Urinary bladder (tissue), 4 donors: ENCODE results near the gene COG4. TPM values are rescaled to one million over a fixed set of nuclear protein-coding genes. Genes with fewer than 3 reads are reported as not detected.

ENCODE experiments used
- DNase-seq: peaks from one replicate; pipeline ENCODE4 v3.0.0-alpha.2; 2015; ENCODE audit errors: extremely low spot score
- H3K27ac ChIP-seq: one replicate; pipeline ENCODE4 v1.5.1; 2013; ENCODE audit warnings: low read depth, mild to moderate bottlenecking, moderate library complexity
- H3K36me3 ChIP-seq: one replicate; pipeline ENCODE4 v1.6.1; 2013; ENCODE audit warnings: mild to moderate bottlenecking, moderate library complexity; ENCODE audit not compliant: insufficient read depth
- H3K4me1 ChIP-seq: one replicate; pipeline ENCODE4 v1.6.1; 2013; ENCODE audit warnings: mild to moderate bottlenecking, moderate library complexity; ENCODE audit not compliant: insufficient read depth
- H3K4me3 ChIP-seq: one replicate; pipeline ENCODE4 v1.5.1; 2013; ENCODE audit warnings: low read depth, low read length
- WGBS: extraction: QIAGEN DNeasy Blood & Tissue Kit; methylation state at CpG from one replicate; pipeline ENCODE4 v1.1.7; 2013; 5-methylcytosine and 5-hydroxymethylcytosine counted together
- polyA plus RNA-seq: library from polyadenylated mRNA; stranded (reverse); fragments of 200-250 nt; gene quantifications from one replicate; pipeline ENCODE4 v1.2.3, GENCODE V29; 2013
- total RNA-seq: library from RNA; depleted of rRNA; stranded (reverse); fragments of >200 nt; gene quantifications from one replicate; pipeline ENCODE4 v1.2.3, GENCODE V29; 2014
- donor health status: healthy with polysubstance abuse.
- donor health status: healthy.

COG4 gene
- total and polyA plus RNA-seq, 2 donors: 34.6 to 47.8 TPM

DNA sequence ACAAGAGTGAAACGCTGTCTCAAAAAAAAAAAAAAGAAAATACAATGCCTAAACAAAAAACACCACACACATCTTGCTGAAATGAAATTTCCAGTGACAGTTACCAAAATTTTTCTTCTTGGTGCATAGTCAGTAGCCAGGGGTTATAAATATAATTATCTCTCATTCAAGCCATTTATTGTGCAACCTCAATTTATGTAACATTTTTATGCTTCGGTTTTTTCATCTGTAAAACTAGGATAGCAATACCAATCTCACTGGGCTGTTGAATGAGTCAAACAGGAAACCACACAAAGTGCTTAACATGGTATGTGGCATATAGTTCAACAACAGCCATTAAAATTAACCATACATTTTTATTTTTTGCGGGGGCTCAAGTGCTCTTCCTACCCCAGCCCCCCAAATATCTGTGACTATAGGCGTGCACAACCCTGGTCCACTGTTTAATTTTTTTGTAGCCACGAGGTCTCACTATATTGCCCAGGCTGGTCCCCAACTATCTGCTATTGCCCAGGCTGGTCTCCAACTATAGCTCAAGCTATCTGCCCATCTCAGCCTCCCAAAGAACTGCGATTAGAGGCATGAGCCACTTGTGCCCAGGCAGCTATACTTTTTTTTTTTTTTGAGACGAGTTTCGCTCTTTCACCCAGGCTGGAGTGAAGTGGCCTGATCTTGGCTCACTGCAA is 2.6 kb downstream of the COG4 start:
- WGBS: 82% methylated on average over 8 of the region's 8 CpGs
- no peak overlapping the region for H3K27ac ChIP-seq

DNA sequence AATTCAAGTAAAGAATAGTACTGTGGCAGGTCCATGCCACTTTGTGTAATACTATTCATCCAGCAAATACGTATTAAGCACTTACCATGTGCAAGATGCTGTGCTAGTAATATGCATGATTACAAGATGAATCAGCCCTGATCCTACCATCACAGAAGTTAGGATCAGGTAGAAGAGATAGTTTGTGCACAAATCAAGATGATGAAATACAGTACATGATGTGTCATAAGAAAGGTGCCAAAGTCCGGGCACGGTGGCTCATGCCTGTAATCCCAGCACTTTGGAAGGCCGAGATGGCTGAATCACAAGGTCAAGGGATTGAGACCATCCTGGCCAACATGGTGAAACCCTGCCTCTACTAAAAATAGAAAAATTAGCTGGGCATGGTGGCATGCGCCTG is 10.9 kb downstream of the COG4 start:
- 95% methylated on average over 5 of the region's 5 CpGs for WGBS
- no peak for DNase-seq
- Histone ChIP-seq H3K27ac (no peak overlapping the region), H3K36me3 (peaks cover 1% of the 10 kb centered on the region), H3K4me3 (no peak overlapping the region), H3K4me1 (no peaks in the 10 kb centered on the region)

More for the DNA sequence above, 2.6 kb downstream of the COG4 start:
- DNase-seq: no peak
- no peaks in the 10 kb centered on the region for H3K4me1 ChIP-seq
- H3K4me3 ChIP-seq: no peak overlapping the region
- H3K36me3 ChIP-seq: no peaks in the 10 kb centered on the region

- H3K36me3 ChIP-seq: peaks cover 1% of the 10 kb centered on the region
- no peak overlapping the region for H3K4me3 ChIP-seq
- H3K27ac ChIP-seq: no peak overlapping the region
- H3K4me1 ChIP-seq: no peaks in the 10 kb centered on the region
- DNase-seq: no peak
- 97% methylated on average over 1 of the region's 1 CpG for WGBS
Observed at GRCh38 chr16:70511833-70512232, 11.5 kb downstream of the COG4 start.

DNA sequence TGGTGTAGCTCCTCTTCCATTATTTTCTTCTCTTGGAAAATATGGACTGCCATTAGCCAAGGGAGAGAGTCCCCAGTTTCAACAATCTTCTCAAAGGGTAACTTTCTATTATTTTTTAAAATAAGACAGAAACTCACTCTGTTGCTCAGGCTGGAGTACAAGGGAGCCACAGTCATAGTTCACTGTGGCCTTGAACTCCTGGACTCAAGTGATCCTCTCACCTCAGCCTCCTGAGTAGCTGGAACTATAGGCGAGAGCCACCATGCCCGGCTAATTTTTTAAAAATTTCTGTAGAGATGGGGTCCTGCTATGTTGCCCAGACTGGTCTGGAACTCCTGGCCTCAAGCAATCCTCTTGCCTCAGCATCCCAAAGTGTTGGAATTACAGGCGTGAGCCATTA is 13.1 kb downstream of the COG4 start:
- no peak for DNase-seq
- WGBS: 99% methylated on average over 3 of the region's 3 CpGs
- H3K36me3 ChIP-seq: peaks cover 1% of the 10 kb centered on the region
- H3K4me3 ChIP-seq: no peak overlapping the region
- no peak overlapping the region for H3K27ac ChIP-seq
- no peaks in the 10 kb centered on the region for H3K4me1 ChIP-seq

DNA sequence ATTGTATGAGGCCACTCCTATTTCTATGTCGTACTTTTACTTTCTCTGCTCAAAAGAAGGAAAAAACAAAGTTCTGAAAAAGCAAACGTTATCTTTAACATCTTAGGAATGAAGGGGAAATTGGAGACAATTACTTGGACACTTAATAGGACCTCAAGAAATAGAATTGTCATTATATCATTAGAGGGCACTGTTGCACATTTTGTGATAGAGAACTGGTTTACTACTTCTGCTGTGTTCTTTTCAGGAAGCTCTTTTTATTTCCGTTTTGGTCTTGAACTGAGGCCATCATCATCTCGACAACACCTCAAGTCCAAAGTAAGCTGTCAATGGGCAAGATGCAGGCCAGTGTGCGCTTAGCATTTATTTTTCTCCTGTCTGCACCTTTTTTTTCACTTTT is 14.6 kb downstream of the COG4 start:
- Histone ChIP-seq H3K4me3 (no peak overlapping the region), H3K4me1 (no peaks in the 10 kb centered on the region), H3K36me3 (peaks cover 1% of the 10 kb centered on the region), H3K27ac (no peak overlapping the region)
- 70% methylated on average over 5 of the region's 5 CpGs for WGBS
- DNase-seq: no peak

GRCh38 chr16:70496513-70496912 is 26.8 kb downstream of the COG4 start:
- 93% methylated on average over 6 of the region's 6 CpGs for WGBS
- Histone ChIP-seq H3K36me3 (peaks cover 10% of the 10 kb centered on the region), H3K4me3 (no peak overlapping the region)

GRCh38 chr16:70495425-70496182 is 27.8 kb downstream of the COG4 start:
- no peak overlapping the region for H3K27ac ChIP-seq
- peaks cover 10% of the 10 kb centered on the region for H3K36me3 ChIP-seq
- no peak overlapping the region for H3K4me3 ChIP-seq
- 94% methylated on average over 9 of the region's 9 CpGs for WGBS
- no peaks in the 10 kb centered on the region for H3K4me1 ChIP-seq
- DNase-seq: no peak

More at GRCh38 chr16:70496513-70496912, 26.8 kb downstream of the COG4 start:
- DNase-seq: no peak
- no peak overlapping the region for H3K27ac ChIP-seq
- no peaks in the 10 kb centered on the region for H3K4me1 ChIP-seq

DNA sequence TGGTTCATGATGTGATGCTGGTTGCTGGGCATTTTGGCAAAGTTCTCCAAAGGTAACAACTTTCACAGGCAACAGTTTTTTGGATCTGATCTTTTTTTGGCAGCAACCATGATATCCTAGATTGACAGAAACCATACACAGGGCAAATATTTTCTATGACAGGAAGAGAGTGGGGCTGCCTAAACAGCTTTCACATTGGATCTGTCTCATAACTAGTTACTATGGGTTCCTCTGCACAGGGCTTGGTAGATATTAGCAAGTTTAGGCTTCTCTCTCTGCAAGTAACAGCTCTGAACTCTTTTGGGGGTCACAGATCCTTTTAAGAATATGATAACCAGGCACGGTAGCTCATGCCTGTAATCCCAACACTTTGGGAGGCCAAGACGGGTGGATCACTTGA is 28.6 kb downstream of the COG4 start:
- H3K4me1 ChIP-seq: no peaks in the 10 kb centered on the region
- H3K4me3 ChIP-seq: no peak overlapping the region
- H3K27ac ChIP-seq: no peak overlapping the region
- no peak for DNase-seq
- 84% methylated on average over 2 of the region's 2 CpGs for WGBS
- H3K36me3 ChIP-seq: peaks cover 10% of the 10 kb centered on the region

DNA sequence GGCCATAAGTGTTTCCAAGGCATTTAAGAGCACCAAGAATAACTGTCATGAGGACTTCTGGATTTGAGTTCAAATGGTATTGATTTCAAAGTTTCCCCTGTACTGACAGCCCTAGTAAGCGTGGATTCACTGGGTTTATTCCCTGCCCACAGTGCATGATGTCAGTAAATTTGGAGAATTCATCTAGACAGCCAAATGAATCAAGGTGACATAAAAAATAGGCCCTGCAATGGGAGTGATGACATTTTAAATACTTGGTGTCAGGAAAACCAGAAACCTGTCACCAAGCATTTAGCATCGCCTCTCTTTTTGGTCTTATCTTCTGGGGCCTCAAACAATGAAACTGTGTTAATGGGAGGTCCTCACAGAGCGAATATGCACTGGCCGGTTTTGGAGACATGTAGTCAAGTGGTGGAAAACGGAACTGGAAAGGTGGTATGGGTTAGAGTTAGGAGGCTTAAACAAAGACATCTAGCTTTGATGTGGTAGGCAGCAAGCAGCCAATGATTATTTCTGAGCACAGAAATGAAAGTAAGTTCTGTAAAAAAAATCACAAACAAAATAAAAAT is 29.1 kb downstream of the COG4 start:
- DNase-seq: no peak
- peaks cover 7% of the 10 kb centered on the region for H3K36me3 ChIP-seq

DNA sequence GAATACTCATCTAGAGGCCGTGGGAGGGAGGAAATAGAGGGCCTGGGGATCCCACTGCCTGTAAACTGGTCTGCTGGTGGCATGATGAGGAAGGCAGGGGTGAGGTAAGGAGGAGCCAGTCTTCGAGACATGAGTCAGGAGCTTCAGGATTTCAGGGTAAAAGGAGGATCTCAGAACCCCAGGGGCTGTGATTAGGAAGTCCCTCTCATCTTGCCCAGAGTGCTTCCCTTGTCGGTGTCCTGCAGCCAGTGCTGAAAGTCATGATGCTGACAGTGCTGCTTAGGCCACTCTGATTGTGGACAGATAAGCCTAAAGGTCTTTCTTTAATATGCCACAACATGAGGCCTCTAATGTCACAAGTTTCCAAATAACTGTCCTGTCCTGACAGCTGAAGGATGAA is 29.6 kb downstream of the COG4 start:
- Histone ChIP-seq H3K4me1 (no peaks in the 10 kb centered on the region), H3K36me3 (peaks cover 7% of the 10 kb centered on the region), H3K27ac (no peak overlapping the region), H3K4me3 (no peak overlapping the region)
- no peak for DNase-seq
- 88% methylated on average over 3 of the region's 3 CpGs for WGBS

More for the DNA sequence above, 29.1 kb downstream of the COG4 start:
- Histone ChIP-seq H3K4me1 (no peaks in the 10 kb centered on the region), H3K4me3 (no peak overlapping the region), H3K27ac (no peak overlapping the region)
- 60% methylated on average over 5 of the region's 5 CpGs for WGBS

- WGBS: 82% methylated on average over 6 of the region's 6 CpGs
- H3K36me3 ChIP-seq: peaks cover 6% of the 10 kb centered on the region
- no peak overlapping the region for H3K4me3 ChIP-seq
- H3K27ac ChIP-seq: no peak overlapping the region
- H3K4me1 ChIP-seq: no peaks in the 10 kb centered on the region
- DNase-seq: no peak
Observed at GRCh38 chr16:70490261-70490660, 33.1 kb downstream of the COG4 start.

GRCh38 chr16:70484867-70485266 is 38.5 kb downstream of the COG4 start:
- Histone ChIP-seq H3K4me3 (no peak overlapping the region), H3K4me1 (no peaks in the 10 kb centered on the region), H3K36me3 (no peaks in the 10 kb centered on the region), H3K27ac (no peak overlapping the region)
- 91% methylated on average over 2 of the region's 2 CpGs for WGBS
- no peak for DNase-seq

- Histone ChIP-seq H3K4me3 (no peak overlapping the region), H3K4me1 (no peaks in the 10 kb centered on the region), H3K27ac (no peak overlapping the region), H3K36me3 (no peaks in the 10 kb centered on the region)
- WGBS: 93% methylated on average over 5 of the region's 5 CpGs
- no peak for DNase-seq
Observed at GRCh38 chr16:70483426-70483825, 39.9 kb downstream of the COG4 start.

DNA sequence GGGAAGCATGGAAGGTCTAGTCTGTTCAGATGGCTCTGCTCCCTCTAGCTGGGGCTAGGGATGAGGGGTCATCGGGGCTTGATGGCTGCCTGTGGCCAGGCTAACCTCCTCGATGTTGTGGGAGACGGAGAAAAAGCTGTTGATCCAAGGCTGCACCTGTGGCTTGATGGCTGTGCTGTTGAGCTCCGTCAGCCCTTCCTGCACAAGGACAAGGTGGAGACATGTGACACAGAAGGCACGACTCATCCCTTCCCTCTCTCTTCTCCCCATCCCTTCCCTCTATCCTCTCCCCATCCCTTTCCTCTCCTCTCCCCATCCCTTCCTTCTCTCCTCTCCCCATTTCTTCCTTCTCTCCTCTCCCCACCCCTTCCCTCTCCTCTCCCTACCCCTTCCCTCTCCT is 40.7 kb downstream of the COG4 start:
- no peaks in the 10 kb centered on the region for H3K4me1 ChIP-seq
- DNase-seq: no peak
- H3K4me3 ChIP-seq: no peak overlapping the region
- H3K36me3 ChIP-seq: no peaks in the 10 kb centered on the region
- 82% methylated on average over 5 of the region's 5 CpGs for WGBS
- H3K27ac ChIP-seq: no peak overlapping the region
